Activated CD4-positive, alpha-beta T cell treated with anti-CD3 and anti-CD28 coated beads, Interleukin-2, amount 50 U/mL, for 4 hours (primary cell): ENCODE data around the gene MPL.

Source experiments
- DNase-seq, 2 experiments: peaks; one replicate each; pipeline ENCODE4 v3.0.0-alpha.2; 2020

Gene MPL

GRCh38 chr1:43337588-43337987 lies at the start of gene MPL:
Gene MPL, plus strand, starts transcription at chr1:43337818. Its CDS starts 31 bp downstream, at chr1:43337849.
- no peak for DNase-seq

- DNase-seq, result no peak
Measured at GRCh38 chr1:43288058-43288784, 49.4 kb upstream of the MPL start.

GRCh38 chr1:43288785-43289706 lies 48.6 kb upstream of the MPL start:
- DNase-seq, result no peak

GRCh38 chr1:43292216-43292615 lies 45.4 kb upstream of the MPL start:
- no peak for DNase-seq

GRCh38 chr1:43292679-43293078 lies 44.9 kb upstream of the MPL start:
- DNase-seq, result no peak

DNA sequence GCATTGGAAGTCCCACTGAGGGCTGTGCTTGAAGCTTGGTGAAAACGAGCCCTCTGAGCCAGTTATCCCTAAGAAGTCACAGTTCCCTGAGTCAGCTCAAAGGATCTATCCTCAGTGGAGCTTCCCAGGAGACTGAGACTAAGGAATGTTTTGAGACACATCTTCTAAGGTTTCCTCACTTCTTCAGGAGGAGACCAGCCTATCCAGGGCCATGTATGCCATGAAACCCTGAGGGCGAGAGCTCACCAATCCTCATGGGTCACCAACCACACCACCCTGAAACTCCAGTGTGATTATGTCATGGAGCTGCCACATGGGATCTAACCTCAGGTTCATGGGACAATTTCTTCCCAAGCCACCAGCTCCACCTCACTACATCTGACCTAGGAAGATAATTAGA lies 44.4 kb upstream of the MPL start:
- DNase-seq, result no peak

DNA sequence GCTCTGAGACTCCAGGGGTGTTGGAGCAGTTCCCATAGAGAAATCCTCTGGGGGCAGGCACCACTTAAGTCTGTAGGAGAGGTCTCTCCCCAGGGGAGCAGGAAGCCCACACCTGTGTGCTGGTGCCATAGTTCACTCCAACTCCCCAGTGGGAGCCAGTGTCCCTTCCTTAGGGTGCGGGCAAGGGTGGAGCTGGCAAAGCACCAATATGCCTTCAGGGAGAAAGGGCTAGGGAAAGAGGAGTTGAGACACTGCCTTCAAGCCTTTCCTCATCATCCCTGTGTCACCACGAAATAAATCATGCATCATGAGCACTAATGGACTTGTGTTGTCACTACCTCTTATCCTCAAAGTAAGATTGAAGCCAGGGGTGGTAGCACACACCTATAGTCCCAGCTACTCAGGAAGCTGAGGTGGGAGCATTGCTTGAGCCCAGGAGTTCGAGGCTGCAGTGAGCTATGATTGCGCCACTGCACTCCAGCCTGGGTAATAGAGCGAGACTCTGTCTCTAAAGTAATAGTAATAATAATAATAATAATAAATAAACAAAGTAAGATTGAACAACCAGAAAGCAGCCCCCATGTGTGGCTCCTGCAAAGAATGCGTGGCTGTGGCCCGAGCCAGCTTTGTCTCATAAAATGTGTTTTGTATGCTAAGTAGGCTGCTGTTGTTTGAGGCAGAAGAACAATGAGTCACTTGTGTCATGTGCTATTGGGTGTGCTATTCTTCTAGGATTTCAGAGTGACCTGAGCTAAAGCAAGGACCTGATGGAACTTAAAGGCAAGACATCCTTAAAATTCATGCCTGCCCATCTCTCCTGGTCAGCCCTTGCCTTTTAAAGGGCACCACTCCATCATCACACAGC lies 43.5 kb upstream of the MPL start:
- DNase-seq, result no peak

- DNase-seq, result no peak
Measured at GRCh38 chr1:43294761-43295160, 42.9 kb upstream of the MPL start.

- no peak for DNase-seq
Measured at GRCh38 chr1:43296207-43296606, 41.4 kb upstream of the MPL start.

GRCh38 chr1:43298055-43298454 lies 39.6 kb upstream of the MPL start:
- DNase-seq, result no peak

- no peak for DNase-seq
Measured at GRCh38 chr1:43299101-43299500, 38.5 kb upstream of the MPL start.

DNA sequence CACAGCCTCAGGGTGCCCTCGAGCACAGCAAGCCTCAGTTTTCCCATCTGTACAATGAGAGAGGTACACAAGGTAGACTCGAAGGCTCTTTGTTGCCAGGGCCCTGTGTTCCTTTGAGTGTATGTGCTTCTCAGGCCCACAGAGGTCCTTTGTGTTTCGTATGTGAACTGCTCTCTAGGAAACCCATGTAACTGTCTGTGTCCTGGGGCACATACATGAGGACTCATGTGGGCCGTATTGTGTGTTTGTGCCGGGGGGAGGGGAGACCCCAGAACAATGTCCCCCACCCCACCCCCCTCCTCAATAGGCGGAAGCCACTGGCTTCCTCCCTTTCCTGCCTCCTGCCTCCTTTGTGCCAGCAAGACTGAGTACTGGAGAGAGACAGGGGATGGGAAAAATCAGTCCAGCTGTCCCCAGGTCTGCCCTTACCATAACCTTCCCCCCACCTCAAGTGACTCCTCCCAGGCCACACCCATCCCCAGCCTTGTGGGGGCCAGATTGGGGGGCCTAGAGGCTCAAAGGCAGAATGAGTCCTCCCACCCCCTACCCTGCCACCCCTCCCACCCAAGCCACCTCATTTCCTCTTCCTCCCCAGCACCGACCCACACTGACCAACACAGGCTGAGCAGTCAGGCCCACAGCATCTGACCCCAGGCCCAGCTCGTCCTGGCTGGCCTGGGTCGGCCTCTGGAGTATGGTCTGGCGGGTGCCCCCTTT lies 37.1 kb upstream of the MPL start, which contains the start of gene TIE1:
TSS of gene TIE1 (plus strand) at position 605 of the 717 bp plus-strand sequence. CDS start at position 695, 90 bp downstream.
- no peak for DNase-seq

- DNase-seq, result no peak
Measured at GRCh38 chr1:43302201-43302600, 35.4 kb upstream of the MPL start.

DNA sequence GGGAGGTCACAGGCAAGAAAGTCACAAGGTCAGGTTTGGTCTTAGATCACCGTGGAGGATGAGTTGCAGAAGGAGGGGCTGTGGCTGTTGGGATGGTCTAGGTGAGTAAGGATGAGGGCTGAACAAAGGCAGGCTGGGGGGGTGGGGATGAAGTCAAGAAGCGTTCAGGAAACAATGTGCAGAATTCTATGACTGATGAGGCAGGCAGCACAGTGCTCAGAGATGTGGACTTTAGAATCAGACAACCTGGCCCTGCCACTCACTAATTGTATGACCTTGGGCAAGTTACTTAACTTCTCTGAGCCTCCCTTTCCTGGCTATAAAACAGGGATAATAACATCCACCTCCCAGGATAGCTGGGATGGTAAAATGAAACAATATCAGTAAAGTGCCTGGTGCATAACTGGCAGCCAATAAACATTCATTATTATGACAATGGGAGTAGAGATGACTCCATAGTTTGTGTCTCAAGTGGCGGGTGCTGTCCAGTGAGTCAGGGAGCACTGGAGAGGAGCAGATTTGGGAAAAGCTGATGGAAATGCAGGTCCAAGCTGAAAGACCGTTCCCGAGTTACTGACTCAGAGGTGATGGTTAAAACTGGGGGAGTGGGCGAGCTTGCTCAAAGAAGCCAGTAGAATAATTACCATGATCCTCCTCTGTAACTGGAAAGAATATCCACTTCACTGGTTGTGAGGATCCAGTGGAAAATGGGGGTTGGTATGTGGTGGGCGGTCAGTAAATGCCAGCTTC lies 34.7 kb upstream of the MPL start:
- no peak for DNase-seq

GRCh38 chr1:43303471-43304313 lies 33.9 kb upstream of the MPL start:
- DNase-seq, result no peak

DNA sequence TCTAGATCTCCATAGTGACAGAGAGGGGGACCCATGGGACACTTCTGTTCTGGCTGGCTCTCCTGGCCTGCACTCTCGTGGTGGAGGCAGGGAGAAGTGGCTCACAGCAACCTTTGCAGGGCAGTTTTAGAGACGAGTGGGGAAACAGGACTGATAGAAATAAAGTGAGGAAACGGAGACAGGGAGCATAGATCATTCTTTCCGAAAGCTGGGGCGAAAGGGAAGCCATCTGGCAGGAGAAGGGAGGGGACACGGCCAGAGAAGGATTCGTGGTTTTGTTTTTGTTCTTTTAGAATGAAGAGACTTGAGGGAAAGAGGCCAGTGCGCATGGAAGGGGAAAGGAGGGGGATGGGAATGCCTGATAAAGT lies 33.3 kb upstream of the MPL start:
- DNase-seq, result no peak

GRCh38 chr1:43304771-43305300 lies 32.8 kb upstream of the MPL start:
- DNase-seq, result no peak

GRCh38 chr1:43305461-43305860 lies 32.2 kb upstream of the MPL start:
- no peak for DNase-seq

- no peak for DNase-seq
Measured at GRCh38 chr1:43305926-43306687, 31.5 kb upstream of the MPL start.
